ENCODE results near the gene CCN5.

CCN5 gene

DNA sequence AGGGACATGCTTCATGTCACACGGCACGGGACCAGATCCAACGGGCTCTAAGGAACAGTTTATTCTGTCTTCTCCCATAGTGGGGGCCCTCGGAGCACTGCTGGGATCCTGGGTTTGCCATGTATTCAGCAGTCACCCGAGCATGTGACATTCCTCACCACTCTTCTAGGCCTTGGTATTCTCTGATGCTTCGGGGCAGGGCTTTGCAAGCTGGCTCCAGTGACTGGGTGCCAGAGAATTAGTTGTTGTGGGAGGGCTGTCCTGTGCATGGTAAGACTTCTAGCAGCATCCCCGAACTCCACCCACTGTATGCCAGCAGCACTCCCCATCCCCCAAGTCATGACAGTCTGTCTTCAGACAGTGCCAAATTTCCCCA, 5.4 kb downstream of the CCN5 start:
- H3K27ac Mint-ChIP-seq, result no peak overlapping the region

DNA sequence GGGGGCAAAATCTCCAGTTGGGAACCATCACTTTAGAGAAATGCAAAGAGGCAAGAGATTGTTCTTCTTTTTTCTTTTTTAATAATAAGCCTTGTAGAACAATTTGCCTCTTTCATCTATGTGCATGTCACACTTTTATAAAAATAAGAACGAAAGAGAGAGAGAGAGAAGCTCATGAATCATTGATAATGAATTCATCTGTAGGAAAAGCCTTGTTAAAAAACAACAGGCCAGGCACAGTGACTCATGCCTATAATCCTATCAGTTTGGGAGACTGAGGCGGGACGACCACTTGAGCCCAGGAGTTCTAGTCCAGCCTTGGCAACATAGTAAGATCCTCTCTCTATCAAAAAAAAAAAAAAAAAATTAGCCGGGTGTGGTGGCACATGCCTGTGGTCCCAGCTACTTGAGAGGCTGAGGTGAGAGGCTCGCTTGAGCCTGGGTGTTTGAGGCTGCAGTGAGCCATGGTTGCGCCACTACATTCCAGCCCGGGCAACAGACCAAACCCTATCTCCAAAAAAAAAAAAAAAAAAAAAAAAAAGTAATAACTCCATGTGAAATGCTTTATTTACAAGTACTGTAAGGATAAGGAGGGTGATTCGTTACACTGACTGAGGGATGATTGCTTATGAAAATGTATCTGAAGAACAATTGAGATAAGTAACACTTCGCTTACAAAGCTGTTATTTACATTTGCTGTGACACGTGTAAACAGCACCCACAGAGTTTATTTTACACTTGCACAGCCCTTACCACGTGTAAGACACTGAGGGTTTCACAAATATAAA, 6.0 kb downstream of the CCN5 start:
- Mint-ChIP-seq H3K4me1 (no peaks in the 10 kb centered on the region), H3K9me3 (no peaks in the 10 kb centered on the region), H3K4me3 (no peak overlapping the region), H3K36me3 (no peaks in the 10 kb centered on the region), H3K27me3 (peaks cover 1% of the 10 kb centered on the region), H3K27ac (no peak overlapping the region)
- ATAC-seq, result no peak

More for the DNA sequence above, 5.4 kb downstream of the CCN5 start:
- no peak for ATAC-seq
- no peaks in the 10 kb centered on the region for H3K9me3 Mint-ChIP-seq
- H3K27me3 Mint-ChIP-seq, result no peaks in the 10 kb centered on the region
- no peaks in the 10 kb centered on the region for H3K4me1 Mint-ChIP-seq
- no peaks in the 10 kb centered on the region for H3K36me3 Mint-ChIP-seq
- no peak overlapping the region for H3K4me3 Mint-ChIP-seq

DNA sequence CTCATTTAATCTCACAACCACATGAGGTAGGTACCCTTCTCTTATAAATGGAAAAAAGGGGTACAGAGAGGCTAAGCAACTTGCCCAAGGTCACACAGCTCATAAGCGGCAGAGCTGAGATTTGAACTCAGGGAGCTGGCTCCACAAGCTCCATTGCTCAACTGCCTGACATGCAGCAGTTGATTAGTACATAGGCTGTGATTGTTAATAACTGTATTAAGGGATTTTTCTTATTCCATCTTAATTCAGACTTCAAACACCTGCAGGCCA, 6.6 kb downstream of the CCN5 start:
- peaks cover 6% of the 10 kb centered on the region for H3K27me3 Mint-ChIP-seq
- H3K4me1 Mint-ChIP-seq, result no peaks in the 10 kb centered on the region
- H3K36me3 Mint-ChIP-seq, result no peaks in the 10 kb centered on the region
- no peak overlapping the region for H3K4me3 Mint-ChIP-seq
- no peaks in the 10 kb centered on the region for H3K9me3 Mint-ChIP-seq
- no peak overlapping the region for H3K27ac Mint-ChIP-seq
- ATAC-seq, result no peak

DNA sequence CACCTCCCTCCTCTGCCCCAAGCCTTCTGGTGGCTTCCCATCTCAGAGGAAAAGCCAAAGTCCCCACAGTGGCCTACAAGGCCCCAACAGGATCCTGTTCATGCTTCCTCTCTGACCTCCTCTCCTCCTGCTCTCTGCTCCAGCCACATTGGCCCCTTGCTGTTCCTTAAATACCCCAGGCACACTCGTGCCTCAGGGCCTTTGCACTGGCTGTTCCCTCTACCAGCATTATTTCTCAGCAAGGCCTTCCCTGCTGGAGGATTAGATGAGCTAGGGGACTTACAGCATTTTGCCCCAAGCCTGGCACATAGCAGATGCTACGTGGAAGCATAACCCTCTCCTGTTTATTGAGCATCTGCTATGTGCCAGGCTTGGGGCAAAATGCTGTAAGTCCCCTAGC, 7.8 kb downstream of the CCN5 start:
- Mint-ChIP-seq H3K27me3 (peaks cover 17% of the 10 kb centered on the region), H3K36me3 (no peaks in the 10 kb centered on the region), H3K27ac (no peak overlapping the region), H3K4me3 (no peak overlapping the region), H3K9me3 (no peaks in the 10 kb centered on the region), H3K4me1 (no peaks in the 10 kb centered on the region)
- ATAC-seq, result no peak

DNA sequence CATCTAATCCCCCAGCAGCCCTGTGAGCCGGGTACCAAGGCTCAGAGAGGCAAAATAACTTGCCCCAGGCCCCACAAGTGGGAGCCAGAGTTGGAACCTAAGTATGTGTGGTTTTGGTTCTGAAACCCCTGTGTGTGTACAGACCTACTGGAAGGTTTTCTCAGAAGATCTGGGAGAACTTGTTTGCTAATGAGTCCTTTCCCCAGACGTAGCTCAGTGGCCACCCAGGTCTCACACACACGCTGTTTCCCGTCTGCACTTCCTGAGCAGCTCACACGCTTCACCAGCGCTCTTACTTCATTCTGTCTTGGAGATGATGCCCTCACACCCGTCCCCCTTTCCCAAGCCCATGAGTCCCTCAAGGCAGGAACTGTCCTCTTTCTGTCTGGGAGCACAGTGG, 8.2 kb downstream of the CCN5 start:
- H3K27me3 Mint-ChIP-seq, result peaks cover 17% of the 10 kb centered on the region
- H3K9me3 Mint-ChIP-seq, result no peaks in the 10 kb centered on the region
- H3K4me1 Mint-ChIP-seq, result no peaks in the 10 kb centered on the region
- H3K4me3 Mint-ChIP-seq, result no peak overlapping the region
- ATAC-seq, result no peak
- H3K36me3 Mint-ChIP-seq, result no peaks in the 10 kb centered on the region
- no peak overlapping the region for H3K27ac Mint-ChIP-seq

DNA sequence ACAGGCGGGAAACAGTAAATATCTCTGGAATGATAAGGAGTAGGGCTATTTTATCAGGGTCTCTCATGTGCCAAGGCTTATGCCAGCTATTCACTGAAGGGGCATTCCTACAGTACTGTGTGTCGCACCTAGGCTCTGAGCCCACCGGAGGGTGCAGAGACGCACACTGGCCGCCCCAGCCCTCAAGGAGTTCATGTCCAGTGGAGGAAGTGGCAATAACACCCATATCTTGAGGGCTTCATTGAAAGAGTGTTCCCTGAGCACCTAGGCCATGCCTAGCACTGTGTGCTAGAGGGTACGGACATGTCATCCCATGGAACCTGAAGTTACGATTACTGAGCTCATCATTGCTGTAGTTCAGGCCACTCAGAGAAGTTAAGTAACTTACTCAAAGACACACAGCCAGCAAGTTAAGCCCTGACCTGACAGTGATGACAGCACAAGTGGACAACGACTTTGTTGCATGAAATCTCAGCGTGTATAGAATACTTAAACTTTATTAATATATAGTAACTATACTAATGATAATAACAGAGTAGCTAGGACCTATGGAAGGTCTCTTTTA, 8.7 kb downstream of the CCN5 start:
- H3K36me3 Mint-ChIP-seq, result no peaks in the 10 kb centered on the region
- H3K9me3 Mint-ChIP-seq, result no peaks in the 10 kb centered on the region
- no peak overlapping the region for H3K27ac Mint-ChIP-seq
- ATAC-seq, result no peak
- H3K4me1 Mint-ChIP-seq, result no peaks in the 10 kb centered on the region
- H3K27me3 Mint-ChIP-seq, result peaks cover 21% of the 10 kb centered on the region
- H3K4me3 Mint-ChIP-seq, result no peak overlapping the region

DNA sequence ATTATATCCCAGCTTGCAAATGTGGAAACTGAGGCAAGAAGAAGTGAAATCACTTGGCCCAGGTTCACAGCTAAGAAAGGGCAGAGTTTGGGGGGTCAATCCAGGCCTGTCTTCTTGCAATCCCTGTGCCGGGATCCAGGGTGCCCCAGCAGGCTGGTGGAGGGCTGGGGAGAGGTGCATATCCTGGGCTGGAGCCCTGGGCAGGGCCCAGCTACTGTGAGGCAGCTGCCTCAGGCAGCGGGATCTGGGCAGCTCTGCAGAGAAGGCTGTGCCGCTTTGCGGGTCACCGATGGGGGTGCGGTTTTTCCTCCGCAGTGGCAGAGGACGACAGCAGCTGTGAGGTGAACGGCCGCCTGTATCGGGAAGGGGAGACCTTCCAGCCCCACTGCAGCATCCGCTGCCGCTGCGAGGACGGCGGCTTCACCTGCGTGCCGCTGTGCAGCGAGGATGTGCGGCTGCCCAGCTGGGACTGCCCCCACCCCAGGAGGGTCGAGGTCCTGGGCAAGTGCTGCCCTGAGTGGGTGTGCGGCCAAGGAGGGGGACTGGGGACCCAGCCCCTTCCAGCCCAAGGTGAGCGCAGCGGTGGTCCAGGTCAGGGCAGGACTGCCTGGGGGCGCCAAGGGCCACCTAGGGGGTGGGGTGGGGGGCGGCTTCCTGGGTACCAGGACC, 9.4 kb downstream of the CCN5 start:
- H3K4me1 Mint-ChIP-seq, result no peaks in the 10 kb centered on the region
- no peaks in the 10 kb centered on the region for H3K9me3 Mint-ChIP-seq
- no peak overlapping the region for H3K4me3 Mint-ChIP-seq
- H3K27me3 Mint-ChIP-seq, result peaks cover 26% of the 10 kb centered on the region
- H3K27ac Mint-ChIP-seq, result no peak overlapping the region
- no peak for ATAC-seq
- no peaks in the 10 kb centered on the region for H3K36me3 Mint-ChIP-seq

DNA sequence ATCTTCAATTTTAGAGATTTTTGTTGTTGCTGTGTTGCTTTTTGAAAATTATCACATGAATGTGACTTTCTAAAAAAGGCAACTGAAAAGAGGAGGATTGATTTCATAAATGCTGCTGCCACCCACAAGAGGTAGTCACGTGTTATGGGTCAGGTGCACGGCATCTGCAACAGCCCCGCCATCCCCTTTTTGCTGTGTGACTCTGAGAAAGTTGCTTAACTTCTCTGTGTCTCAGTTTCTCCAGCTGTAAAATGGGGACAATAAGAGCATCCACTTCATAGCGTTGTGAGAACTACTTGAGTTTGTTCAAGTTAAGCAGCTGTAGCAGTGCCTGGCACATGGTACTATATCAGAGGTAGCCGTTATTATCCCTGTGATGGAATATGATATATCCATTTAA, 10.7 kb downstream of the CCN5 start:
- peaks cover 26% of the 10 kb centered on the region for H3K27me3 Mint-ChIP-seq
- H3K4me3 Mint-ChIP-seq, result no peak overlapping the region
- H3K27ac Mint-ChIP-seq, result no peak overlapping the region
- no peaks in the 10 kb centered on the region for H3K4me1 Mint-ChIP-seq
- no peaks in the 10 kb centered on the region for H3K36me3 Mint-ChIP-seq
- ATAC-seq, result no peak
- no peaks in the 10 kb centered on the region for H3K9me3 Mint-ChIP-seq

DNA sequence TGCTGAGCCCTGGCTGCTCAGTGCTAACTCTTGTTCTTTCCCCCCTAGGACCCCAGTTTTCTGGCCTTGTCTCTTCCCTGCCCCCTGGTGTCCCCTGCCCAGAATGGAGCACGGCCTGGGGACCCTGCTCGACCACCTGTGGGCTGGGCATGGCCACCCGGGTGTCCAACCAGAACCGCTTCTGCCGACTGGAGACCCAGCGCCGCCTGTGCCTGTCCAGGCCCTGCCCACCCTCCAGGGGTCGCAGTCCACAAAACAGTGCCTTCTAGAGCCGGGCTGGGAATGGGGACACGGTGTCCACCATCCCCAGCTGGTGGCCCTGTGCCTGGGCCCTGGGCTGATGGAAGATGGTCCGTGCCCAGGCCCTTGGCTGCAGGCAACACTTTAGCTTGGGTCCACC, 11.9 kb downstream of the CCN5 start:
- H3K27me3 Mint-ChIP-seq, result peaks cover 26% of the 10 kb centered on the region
- H3K27ac Mint-ChIP-seq, result no peak overlapping the region
- no peaks in the 10 kb centered on the region for H3K4me1 Mint-ChIP-seq
- no peaks in the 10 kb centered on the region for H3K36me3 Mint-ChIP-seq
- no peak for ATAC-seq
- H3K4me3 Mint-ChIP-seq, result no peak overlapping the region
- no peaks in the 10 kb centered on the region for H3K9me3 Mint-ChIP-seq

DNA sequence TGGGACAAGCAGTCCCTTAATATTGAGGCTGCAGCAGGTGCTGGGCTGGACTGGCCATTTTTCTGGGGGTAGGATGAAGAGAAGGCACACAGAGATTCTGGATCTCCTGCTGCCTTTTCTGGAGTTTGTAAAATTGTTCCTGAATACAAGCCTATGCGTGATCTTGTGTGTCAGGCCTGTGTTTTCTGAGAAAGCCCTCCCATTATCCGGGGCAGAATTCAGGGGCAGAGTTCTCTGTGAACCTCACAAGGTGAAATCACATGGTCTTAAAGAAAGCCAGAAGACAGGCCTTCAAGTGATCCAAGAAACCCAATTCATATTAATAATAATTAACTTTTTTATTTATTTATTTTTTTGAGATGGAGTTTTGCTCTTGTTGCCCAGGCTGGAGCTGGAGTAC, 12.5 kb downstream of the CCN5 start:
- no peak for ATAC-seq
- Mint-ChIP-seq H3K4me1 (no peaks in the 10 kb centered on the region), H3K27me3 (peaks cover 31% of the 10 kb centered on the region), H3K36me3 (no peaks in the 10 kb centered on the region), H3K4me3 (no peak overlapping the region), H3K27ac (no peak overlapping the region), H3K9me3 (no peaks in the 10 kb centered on the region)

DNA sequence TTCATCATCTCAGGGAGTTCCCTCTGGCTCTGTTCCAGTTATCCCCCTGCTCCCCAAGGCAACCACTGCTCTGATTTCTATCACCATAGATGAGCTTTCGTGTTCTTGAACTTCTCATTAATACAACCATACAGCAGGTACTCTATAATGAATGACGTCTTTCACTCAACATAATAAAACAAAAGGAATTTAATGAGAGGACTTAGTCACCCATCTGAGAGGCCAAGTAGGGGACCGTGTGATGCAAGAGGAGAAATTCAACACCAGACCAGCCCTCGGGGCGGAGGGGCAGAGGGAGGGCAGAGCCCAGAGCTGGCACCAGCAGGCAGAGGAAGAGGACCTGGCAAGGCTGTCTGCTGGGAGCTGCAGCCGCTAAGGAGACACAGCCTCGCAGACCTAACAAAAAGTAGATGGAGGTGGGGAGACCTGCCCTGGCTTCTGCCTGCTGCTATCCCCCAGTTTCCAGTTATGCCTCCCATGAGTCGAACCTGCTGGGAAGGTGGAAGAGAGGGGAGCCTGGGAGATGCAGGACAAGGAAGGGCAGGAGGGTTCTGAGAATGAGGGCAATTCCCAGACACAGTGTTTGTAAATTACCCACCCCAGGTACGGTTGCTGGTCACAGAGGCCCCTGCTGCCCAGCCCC, 13.8 kb downstream of the CCN5 start:
- ATAC-seq, result no peak
- no peak overlapping the region for H3K27ac Mint-ChIP-seq
- H3K27me3 Mint-ChIP-seq, result peaks cover 44% of the 10 kb centered on the region
- no peaks in the 10 kb centered on the region for H3K4me1 Mint-ChIP-seq
- no peaks in the 10 kb centered on the region for H3K36me3 Mint-ChIP-seq
- H3K9me3 Mint-ChIP-seq, result no peaks in the 10 kb centered on the region
- H3K4me3 Mint-ChIP-seq, result no peak overlapping the region

DNA sequence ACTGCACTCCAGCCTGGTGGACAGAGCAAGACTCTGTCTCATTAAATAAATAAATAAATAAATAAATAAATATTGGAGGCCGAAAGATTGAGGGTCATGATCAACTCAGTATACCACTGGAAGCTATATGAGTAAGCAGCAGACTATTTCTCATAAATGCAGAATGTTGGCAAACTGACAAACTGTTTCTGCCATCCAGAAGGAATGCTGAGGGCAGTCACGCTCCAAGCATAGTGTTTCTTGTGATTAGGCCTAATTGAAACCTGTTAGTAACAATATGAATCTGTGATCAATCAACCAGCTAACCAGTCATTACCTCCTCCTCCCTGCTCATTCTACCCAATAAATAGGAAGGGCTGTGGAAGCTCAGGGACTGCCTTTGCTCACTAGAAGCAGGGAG, 15.3 kb downstream of the CCN5 start:
- H3K27ac Mint-ChIP-seq, result no peak overlapping the region
- no peaks in the 10 kb centered on the region for H3K36me3 Mint-ChIP-seq

DNA sequence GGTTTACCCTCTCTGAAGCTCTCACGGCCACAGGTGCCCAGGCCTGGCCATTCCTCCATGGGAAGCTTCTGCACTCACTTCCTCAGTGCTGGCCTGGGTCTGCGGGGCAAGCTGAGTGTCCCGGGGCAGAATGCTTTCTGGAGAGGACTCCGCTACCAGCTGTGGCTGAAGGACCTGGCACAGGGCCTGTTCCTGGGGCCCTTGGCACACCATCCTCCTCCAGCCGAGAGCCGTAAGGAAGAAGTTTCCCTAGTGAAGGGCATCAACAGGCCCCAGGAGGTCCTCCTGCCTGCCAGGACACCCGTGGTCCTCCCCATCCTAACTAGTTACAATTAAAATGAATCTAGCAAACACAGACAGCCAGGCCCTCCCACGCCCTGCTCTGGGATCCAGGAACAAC, 16.5 kb downstream of the CCN5 start:
- H3K27me3 Mint-ChIP-seq, result peaks cover 38% of the 10 kb centered on the region
- peaks cover 4% of the 10 kb centered on the region for H3K9me3 Mint-ChIP-seq
- H3K4me1 Mint-ChIP-seq, result peaks cover 8% of the 10 kb centered on the region
- peaks cover 6% of the 10 kb centered on the region for H3K36me3 Mint-ChIP-seq
- ATAC-seq, result no peak
- no peak overlapping the region for H3K4me3 Mint-ChIP-seq
- no peak overlapping the region for H3K27ac Mint-ChIP-seq

More for the DNA sequence above, 15.3 kb downstream of the CCN5 start:
- no peak overlapping the region for H3K4me3 Mint-ChIP-seq
- H3K27me3 Mint-ChIP-seq, result peaks cover 44% of the 10 kb centered on the region
- no peaks in the 10 kb centered on the region for H3K9me3 Mint-ChIP-seq
- H3K4me1 Mint-ChIP-seq, result no peaks in the 10 kb centered on the region
- ATAC-seq, result no peak

DNA sequence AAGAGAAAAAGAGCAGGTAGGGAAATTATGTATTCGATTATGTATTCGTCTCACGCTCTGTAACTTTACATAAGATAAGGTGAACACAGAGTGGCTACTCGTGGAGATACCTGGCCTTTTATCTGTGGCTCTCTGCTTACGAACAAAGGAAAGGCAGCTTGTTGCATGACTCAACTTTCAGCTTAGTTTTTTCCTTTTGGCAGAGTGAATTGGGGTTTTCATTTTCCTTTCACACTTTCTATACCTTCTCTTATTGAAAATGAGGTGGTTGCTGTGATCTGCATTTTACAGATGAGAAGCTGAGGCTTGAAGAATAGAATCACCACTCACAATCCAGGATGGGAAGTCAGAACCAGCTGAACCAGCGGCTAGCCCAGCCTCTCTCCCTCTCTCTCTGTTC, 17.2 kb downstream of the CCN5 start:
- H3K27me3 Mint-ChIP-seq, result peaks cover 31% of the 10 kb centered on the region
- peaks cover 6% of the 10 kb centered on the region for H3K36me3 Mint-ChIP-seq
- peaks cover 4% of the 10 kb centered on the region for H3K9me3 Mint-ChIP-seq
- H3K27ac Mint-ChIP-seq, result peak overlapping the region; percentile 72
- peaks cover 11% of the 10 kb centered on the region for H3K4me1 Mint-ChIP-seq
- ATAC-seq, result no peak
- H3K4me3 Mint-ChIP-seq, result no peak overlapping the region

DNA sequence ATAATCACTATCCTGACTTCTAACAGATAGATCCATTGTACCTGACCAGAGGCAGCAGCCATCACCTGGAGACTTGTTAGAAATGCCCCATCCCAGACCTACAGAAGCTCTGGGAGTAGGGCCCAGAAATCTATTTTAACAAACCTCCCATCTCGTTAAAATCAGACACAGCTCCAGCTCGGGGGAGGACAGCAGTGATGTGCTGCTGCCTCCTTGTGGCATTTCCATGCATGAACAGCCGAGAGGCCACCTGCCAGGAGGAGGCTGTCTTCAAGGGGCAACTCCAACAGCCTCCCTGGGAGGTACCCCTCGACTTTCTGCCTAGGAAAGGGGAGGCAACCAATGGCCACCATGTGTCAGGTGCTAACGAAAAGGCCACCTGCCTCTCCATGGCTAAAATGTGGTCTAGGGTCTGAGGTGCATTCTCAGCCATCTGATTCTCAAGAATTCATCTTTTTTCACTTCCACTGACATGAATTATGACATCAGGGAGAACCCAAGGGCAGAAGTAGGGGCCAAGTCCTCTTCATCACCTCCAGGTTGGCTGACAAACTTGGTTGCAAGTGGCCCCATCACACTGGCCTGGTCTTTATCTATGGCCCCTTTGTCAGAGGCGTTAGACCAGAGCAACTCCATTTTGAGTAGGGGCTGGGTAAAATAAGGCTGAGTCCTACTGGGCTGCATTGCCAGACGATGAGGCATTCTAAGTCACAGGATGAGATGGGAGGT, 18.3 kb downstream of the CCN5 start:
- H3K9me3 Mint-ChIP-seq, result peaks cover 4% of the 10 kb centered on the region
- no peak overlapping the region for H3K27ac Mint-ChIP-seq
- peak; percentile 71 for ATAC-seq

More for the DNA sequence above, 18.3 kb downstream of the CCN5 start:
- peaks cover 11% of the 10 kb centered on the region for H3K4me1 Mint-ChIP-seq
- peaks cover 6% of the 10 kb centered on the region for H3K36me3 Mint-ChIP-seq
- H3K27me3 Mint-ChIP-seq, result peaks cover 26% of the 10 kb centered on the region
- H3K4me3 Mint-ChIP-seq, result no peak overlapping the region
